ENCODE data around the gene SAMD15.

GRCh38 chr14:77407158-77407557 is 30.0 kb downstream of the SAMD15 start:
- TF ChIP-seq POLR2AphosphoS5 (IDR thresholded peaks at IDR 0.05; ENCODE audit: low read depth, low read length) (no peak), REST (IDR thresholded peaks at IDR 0.05; ENCODE audit: insufficient read depth in 1 of 2, low read depth in 2 of 2, low read length in 2 of 2) (no peak), TAF1 (IDR thresholded peaks at IDR 0.05; ENCODE audit: borderline replicate concordance, insufficient read depth, low read length) (no peak), SIN3A (IDR thresholded peaks at IDR 0.05; ENCODE audit: borderline replicate concordance, insufficient read depth, low read length) (no peak), FOXP2 (optimal IDR thresholded peaks at IDR 0.05; ENCODE audit: borderline replicate concordance, extremely low read depth, extremely low read length, insufficient read depth) (no peak)
